PC-9 (cell line): ENCODE results near the gene PTPN6. TPM values are rescaled to one million over a fixed set of nuclear protein-coding genes. Genes with fewer than 3 reads are reported as not detected.

Experiments
- BruUV-seq: library from RNA; stranded (reverse); fragments of 400-500 nt; replicated peaks from 2 replicates; lab custom pipeline; 2021; lab: Mats Ljungman, UMichigan
- CTCF ChIA-PET: fragments of 300-600 bp; sonication (Branson Sonifier 250); formaldehyde crosslinking; loops from one replicate; lab custom pipeline; 2022; ENCODE audit warnings: antibody characterized with exemption; lab: Charles Lee
- POLR2A ChIA-PET: fragments of 300-600 bp; sonication (Branson Sonifier 250); formaldehyde crosslinking; loops from one replicate; lab custom pipeline; 2022; ENCODE audit warnings: antibody characterized with exemption; ENCODE audit not compliant: unreplicated experiment; lab: Charles Lee
- DNase-seq, 2 experiments: peaks; one replicate each; pipeline versions ENCODE4 v3.0.0 to v3.0.0-alpha.2; 2015 to 2022; ENCODE audit warnings: mixed read lengths in 1 of 2
- H2AFZ ChIP-seq: fragments of 200-600 bp; sonication (generic); 2 replicates; pipeline ENCODE4 v1.8.1; 2017; ENCODE audit warnings: antibody characterized with exemption
- H3F3A ChIP-seq: fragments of 200-600 bp; sonication (generic); 2 replicates; pipeline ENCODE4 v1.8.1; 2017; ENCODE audit warnings: antibody characterized with exemption, mild to moderate bottlenecking, low read depth; ENCODE audit not compliant: insufficient read depth
- H3K27ac ChIP-seq: fragments of 200-600 bp; sonication (generic); 2 replicates; pipeline ENCODE4 v1.6.1; 2016; ENCODE audit warnings: mixed run types
- H3K27me3 ChIP-seq: fragments of 200-600 bp; sonication (generic); 2 replicates; pipeline ENCODE4 v1.6.1; 2016; ENCODE audit warnings: low read depth, mixed run types; ENCODE audit not compliant: insufficient read depth
- H3K36me3 ChIP-seq: fragments of 200-600 bp; sonication (generic); 2 replicates; pipeline ENCODE4 v1.6.1; 2016; ENCODE audit warnings: low read depth, mixed run types
- H3K4me1 ChIP-seq: fragments of 200-600 bp; sonication (generic); replicated peaks from 2 replicates; pipeline ENCODE4 v1.6.1; 2016; ENCODE audit warnings: mixed run types; ENCODE audit not compliant: insufficient read depth
- H3K4me2 ChIP-seq: fragments of 200-600 bp; sonication (generic); 2 replicates; pipeline ENCODE4 v1.6.1; 2017; ENCODE audit warnings: mixed run types
- H3K4me3 ChIP-seq: fragments of 200-600 bp; sonication (generic); 2 replicates; pipeline ENCODE4 v1.6.1; 2016; ENCODE audit warnings: mixed run types
- H3K79me2 ChIP-seq: fragments of 200-600 bp; sonication (generic); 2 replicates; pipeline ENCODE4 v1.6.1; 2017; ENCODE audit warnings: low read depth, mixed run types
- H3K9me2 ChIP-seq: fragments of 200-600 bp; sonication (generic); 2 replicates; pipeline ENCODE4 v1.8.1; 2017; ENCODE audit warnings: mild to moderate bottlenecking; ENCODE audit not compliant: insufficient read depth
- H3K9me3 ChIP-seq: fragments of 200-600 bp; sonication (generic); 2 replicates; pipeline ENCODE4 v1.8.1; 2016; ENCODE audit warnings: low read depth; ENCODE audit not compliant: insufficient read depth
- H4K20me1 ChIP-seq: fragments of 200-600 bp; sonication (generic); 2 replicates; pipeline ENCODE4 v1.8.1; 2017; ENCODE audit not compliant: insufficient read depth
- CTCF ChIP-seq: fragments of 200-600 bp; sonication (generic); conservative IDR thresholded peaks from 2 replicates; pipeline ENCODE4 v1.6.1; 2017; ENCODE audit warnings: mixed run types, antibody characterized with exemption, mild to moderate bottlenecking, moderate library complexity
- EZH2 ChIP-seq: fragments of 200-600 bp; sonication (generic); IDR thresholded peaks from 2 replicates; pipeline ENCODE4 v1.8.0; 2017; ENCODE audit warnings: antibody characterized with exemption, low read depth
- intact Hi-C: fragments of 100-400 bp; cut with micrococcal nuclease; formaldehyde crosslinking; loops from one replicate; pipeline ENCODE4 v1.10.0; 2022; ENCODE audit not compliant: unreplicated experiment
- total RNA-seq: library from RNA; stranded (reverse); gene quantifications from 2 replicates; pipeline ENCODE4 v1.2.3, GENCODE V29; 2021

PTPN6 gene
- total RNA-seq, 1 experiment from 2014 or later, result 92.7 TPM

- intact Hi-C loops, result no loop called here
- Histone ChIP-seq H3K79me2 (peaks cover 35% of the 10 kb centered on the region), H3K27me3 (no peaks in the 10 kb centered on the region), H3K9me3 (no peaks in the 10 kb centered on the region), H4K20me1 (peaks cover 28% of the 10 kb centered on the region; the same call in 1 of the 2 replicates), H3K4me2 (no peak overlapping the region), H3F3A (peaks cover 59% of the 10 kb centered on the region), H3K36me3 (peaks cover 19% of the 10 kb centered on the region), H3K9me2 (no peaks in the 10 kb centered on the region), H3K27ac (peak overlapping the region; percentile 3; the same call in 1 of the 2 replicates), H2AFZ (no peak overlapping the region), H3K4me3 (no peak overlapping the region), H3K4me1 (peaks cover 13% of the 10 kb centered on the region)
- TF ChIP-seq EZH2, result no peak
- no peak for TF ChIP-seq CTCF
- DNase-seq, result no peak
- ChIA-PET POLR2A (interaction anchor here (0.9 kb wide), 1 partner anchor 11 kb away, joined by 8 read pairs; no protein-coding TSS in a partner anchor), CTCF (no interaction called here)
- no TSS peak for BruUV-seq
Measured at GRCh38 chr12:6935371-6936193, 15.6 kb upstream of the PTPN6 start.

GRCh38 chr12:6936194-6936635 lies 14.9 kb upstream of the PTPN6 start:
- intact Hi-C loops, result no loop called here
- Histone ChIP-seq H3K79me2 (peaks cover 29% of the 10 kb centered on the region), H4K20me1 (peaks cover 23% of the 10 kb centered on the region; the same call in 1 of the 2 replicates), H3K27me3 (no peaks in the 10 kb centered on the region), H3F3A (peaks cover 63% of the 10 kb centered on the region), H3K9me2 (no peaks in the 10 kb centered on the region), H2AFZ (no peak overlapping the region), H3K4me3 (no peak overlapping the region), H3K4me1 (peaks cover 8% of the 10 kb centered on the region), H3K9me3 (no peaks in the 10 kb centered on the region), H3K27ac (no peak overlapping the region), H3K4me2 (no peak overlapping the region), H3K36me3 (peaks cover 19% of the 10 kb centered on the region)
- no peak for TF ChIP-seq EZH2
- no peak for TF ChIP-seq CTCF
- ChIA-PET CTCF (interaction anchor here (0.6 kb wide), 1 partner anchor 15 kb away, joined by 3 read pairs; no protein-coding TSS in a partner anchor), POLR2A (interaction anchor here (0.7 to 0.9 kb wide), 3 partner anchors 12 to 183 kb away, joined by 6 to 14 read pairs (median 8); partner anchors contain the start of gene MLF2)
- BruUV-seq, result no TSS peak
- no peak for DNase-seq

GRCh38 chr12:6936636-6937480 lies 14.3 kb upstream of the PTPN6 start:
- intact Hi-C loops, result no loop called here
- H3K4me1 ChIP-seq, result peaks cover 8% of the 10 kb centered on the region
- H3K9me2 ChIP-seq, result no peaks in the 10 kb centered on the region
- peaks cover 19% of the 10 kb centered on the region for H3K36me3 ChIP-seq
- peak overlapping the region; percentile 57; the same call in 1 of the 2 replicates for H2AFZ ChIP-seq
- H3F3A ChIP-seq, result peaks cover 59% of the 10 kb centered on the region
- POLR2A ChIA-PET, result interaction anchor here (0.7 to 0.9 kb wide), 4 partner anchors 11 to 184 kb away, joined by 3 to 14 read pairs (median 7); partner anchors contain the start of gene MLF2
- H4K20me1 ChIP-seq, result peaks cover 18% of the 10 kb centered on the region; the same call in 1 of the 2 replicates
- H3K4me3 ChIP-seq, result peak overlapping the region; percentile 62; the same call in 1 of the 2 replicates
- TF ChIP-seq EZH2 (no peak), CTCF (no peak)
- no peak for DNase-seq
- BruUV-seq, result TSS peak; percentile 29
- H3K79me2 ChIP-seq, result peaks cover 23% of the 10 kb centered on the region
- CTCF ChIA-PET, result interaction anchor here (0.6 kb wide), 1 partner anchor 16 kb away, joined by 3 read pairs; no protein-coding TSS in a partner anchor
- H3K27ac ChIP-seq, result no peak overlapping the region
- no peaks in the 10 kb centered on the region for H3K27me3 ChIP-seq
- no peaks in the 10 kb centered on the region for H3K9me3 ChIP-seq
- peak overlapping the region; percentile 85 for H3K4me2 ChIP-seq
